ENCODE data around the gene TJP1. TPM values are rescaled to one million over a fixed set of nuclear protein-coding genes. Genes with fewer than 3 reads are reported as not detected.

The TJP1 gene
- total and polyA plus RNA-seq, 9 of the 15 experiments (the other 6 are each of a cell fraction or from before 2014, with no cell fraction given) = 9.1 to 39.3 (median 28.0) TPM

DNA sequence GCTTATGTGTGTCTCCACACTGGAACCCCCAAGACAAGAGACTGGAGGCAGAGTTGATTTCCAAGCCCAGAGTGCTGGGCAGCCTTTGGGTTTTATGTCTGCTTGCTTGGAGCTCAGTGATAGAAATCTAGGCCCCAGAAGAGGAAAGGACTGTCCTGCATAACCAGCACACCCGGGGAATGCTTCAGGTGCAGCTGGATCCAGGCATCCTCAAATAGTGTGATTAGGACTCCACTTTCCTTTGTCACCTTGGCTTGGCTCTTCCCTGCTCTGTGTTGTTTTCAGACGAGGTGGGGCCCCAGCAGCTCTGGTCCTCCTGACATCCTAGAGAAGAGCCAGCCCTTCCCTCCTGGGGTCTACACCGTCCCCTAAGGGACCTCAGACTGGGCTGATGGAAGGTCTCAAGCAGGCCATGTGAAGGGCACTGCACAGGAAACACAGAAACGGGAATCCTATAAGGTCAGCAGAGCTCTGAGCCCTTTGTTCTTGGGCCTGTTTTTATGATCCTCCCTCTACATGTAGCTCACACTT, 143.7 kb downstream of the TJP1 start (continued):
- TF ChIP-seq ZNF408 (CRISPR knock-in tag; IDR thresholded peaks at IDR 0.05; ENCODE audit: low read depth) (no peak), CCNT2 (IDR thresholded peaks at IDR 0.05; ENCODE audit: borderline replicate concordance, extremely low read depth, insufficient read length, low read depth, low read length) (no peak), THRAP3 (IDR thresholded peaks at IDR 0.05; ENCODE audit: borderline replicate concordance) (no peak)

- no peak overlapping the region for H3K27ac ChIP-seq (ENCODE audit: extremely low read depth, low read depth, low read length)
- intact Hi-C loops (cut with micrococcal nuclease) = no loop called here
- H3K4me1 ChIP-seq (replicated peaks in 1 of 2; ENCODE audit: control insufficient read depth in 2 of 2, insufficient read depth in 2 of 2, low read length in 2 of 2) = peaks cover 9 to 21% of the 10 kb centered on the region in 2 experiments
- no peaks in the 10 kb centered on the region for H3K36me3 ChIP-seq (ENCODE audit: control insufficient read depth, insufficient read depth, low read length)
- POLR2A ChIA-PET = interaction anchor here (0.8 to 1.0 kb wide), 2 partner anchors 268 to 331 kb away, joined by 3 read pairs; no protein-coding TSS in a partner anchor
- H3K4me3 ChIP-seq = no peak overlapping the region
- H3K27me3 ChIP-seq (ENCODE audit: control insufficient read depth in 2 of 2, insufficient read depth in 2 of 2, low read length in 2 of 2) = peaks cover 8 to 31% of the 10 kb centered on the region in 2 experiments; a peak in 4 of 5 replicates
- ATAC-seq = no peak
- no peak for FAIRE-seq
- no peak for DNase-seq (ENCODE audit: extremely low read depth in 1 of 4, low spot score in 3 of 4)
- H3K79me2 ChIP-seq (ENCODE audit: control insufficient read depth, insufficient read depth, low read length) = no peaks in the 10 kb centered on the region
- TF ChIP-seq BCL6 (CRISPR knock-in tag; IDR thresholded peaks at IDR 0.05) (no peak), NR0B1 (IDR thresholded peaks at IDR 0.05; ENCODE audit: partially characterized antibody) (no peak), ZNF184 (CRISPR knock-in tag; IDR thresholded peaks at IDR 0.05) (no peak), RBBP5 (IDR thresholded peaks at IDR 0.05; ENCODE audit: borderline replicate concordance, insufficient read depth, low read length, poor library complexity, severe bottlenecking) (no peak), TOE1 (IDR thresholded peaks at IDR 0.05; ENCODE audit: borderline replicate concordance) (no peak), TOE1 (CRISPR knock-in tag; IDR thresholded peaks at IDR 0.05; ENCODE audit: borderline replicate concordance, low read depth) (no peak), NR4A1 (CRISPR knock-in tag; IDR thresholded peaks at IDR 0.05) (no peak), NR4A1 (tag; IDR thresholded peaks at IDR 0.05) (no peak), TEAD4 (IDR thresholded peaks at IDR 0.05; ENCODE audit: low read length) (no peak), TEAD4 (CRISPR knock-in tag; IDR thresholded peaks at IDR 0.05; ENCODE audit: borderline replicate concordance) (no peak), CREM (IDR thresholded peaks at IDR 0.05; ENCODE audit: low read depth) (no peak), NR2C1 (IDR thresholded peaks at IDR 0.05) (no peak), NR2C1 (tag; IDR thresholded peaks at IDR 0.05) (no peak), HMG20B (CRISPR knock-in tag; IDR thresholded peaks at IDR 0.05) (no peak), SRSF3 (IDR thresholded peaks at IDR 0.05; ENCODE audit: insufficient read depth, low read length) (no peak), SMAD1 (IDR thresholded peaks at IDR 0.05; ENCODE audit: low read depth, low read length, partially characterized antibody) (no peak), RNF2 (IDR thresholded peaks at IDR 0.05) (no peak)
- TF ChIP-seq, protein P1, sequence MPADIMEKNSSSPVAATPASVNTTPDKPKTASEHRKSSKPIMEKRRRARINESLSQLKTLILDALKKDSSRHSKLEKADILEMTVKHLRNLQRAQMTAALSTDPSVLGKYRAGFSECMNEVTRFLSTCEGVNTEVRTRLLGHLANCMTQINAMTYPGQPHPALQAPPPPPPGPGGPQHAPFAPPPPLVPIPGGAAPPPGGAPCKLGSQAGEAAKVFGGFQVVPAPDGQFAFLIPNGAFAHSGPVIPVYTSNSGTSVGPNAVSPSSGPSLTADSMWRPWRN (IDR thresholded peaks at IDR 0.05; ENCODE audit: low read depth) = no peak
- CTCF ChIA-PET (ENCODE audit: low intra/inter-chr PET ratio) = no interaction called here
- no peak overlapping the region for H2AFZ ChIP-seq (ENCODE audit: low read depth, low read length)
- BruUV-seq (replicated peaks) = no TSS peak
- H3K9me1 ChIP-seq (ENCODE audit: control insufficient read depth, insufficient read depth, low read length) = no peaks in the 10 kb centered on the region
- H4K20me1 ChIP-seq (replicated peaks; ENCODE audit: control insufficient read depth, insufficient read depth, low read length) = no peaks in the 10 kb centered on the region
- 8% methylated on average over 10 of the region's 10 CpGs for WGBS (ENCODE audit: insufficient coverage, low coverage, missing lambda C conversion rate)
- H3K4me2 ChIP-seq (ENCODE audit: insufficient read depth, low read length) = no peak overlapping the region
- H3K9ac ChIP-seq (ENCODE audit: insufficient read depth in 1 of 2, low read depth in 2 of 2, low read length in 2 of 2) = no peak overlapping the region
- in situ Hi-C loops (cut with MboI) = no loop called here
- H3K9me3 ChIP-seq (replicated peaks; ENCODE audit: control insufficient read depth, insufficient read depth, low read depth, low read length) = no peaks in the 10 kb centered on the region
These were observed 144.3 kb downstream of the TJP1 start for GRCh38 chr15:29677871-29678461.
